ENCODE measurements around the gene ACOT7.
"Not testable (repeated sequence)": the region's sequence is repeated elsewhere in the genome, so short reads cannot be mapped to it uniquely, and the experiment has no call there.

The ACOT7 gene

GRCh38 chr1:6409733-6410132, 16.2 kb upstream of the ACOT7 start:
- DNase-seq: no peak
- intact Hi-C loops (cut with DNase I): loop anchor here (5.0 to 10.0 kb wide), 2 partner anchors 47 to 65 kb away; no protein-coding TSS in a partner anchor

GRCh38 chr1:6409053-6409452, 15.5 kb upstream of the ACOT7 start:
- DNase-seq: no peak
- intact Hi-C loops (cut with DNase I): loop anchor here (5.0 to 10.0 kb wide), 2 partner anchors 47 to 64 kb away; no protein-coding TSS in a partner anchor

- DNase-seq: no peak
- intact Hi-C loops (cut with DNase I): loop anchor here (5.0 to 10.0 kb wide), 2 partner anchors 46 to 63 kb away; no protein-coding TSS in a partner anchor
Measured at GRCh38 chr1:6408023-6408422, 14.5 kb upstream of the ACOT7 start.

- intact Hi-C loops (cut with DNase I): loop anchor here (5.0 to 10.0 kb wide), 2 partner anchors 57 to 154 kb away; no protein-coding TSS in a partner anchor
Measured at GRCh38 chr1:6401673-6402072, 8.1 kb upstream of the ACOT7 start.

GRCh38 chr1:6399294-6399693, 5.7 kb upstream of the ACOT7 start:
- intact Hi-C loops (cut with DNase I): no loop called here

More at GRCh38 chr1:6401673-6402072, 8.1 kb upstream of the ACOT7 start:
- DNase-seq: no peak

GRCh38 chr1:6397844-6398441, 4.4 kb upstream of the ACOT7 start:
- DNase-seq: no peak
- intact Hi-C loops (cut with DNase I): no loop called here

More at GRCh38 chr1:6399294-6399693, 5.7 kb upstream of the ACOT7 start:
- DNase-seq: no peak

GRCh38 chr1:6396998-6397397, 3.4 kb upstream of the ACOT7 start:
- intact Hi-C loops (cut with DNase I): no loop called here
- no peak for DNase-seq

GRCh38 chr1:6395781-6396244, 2.2 kb upstream of the ACOT7 start:
- intact Hi-C loops (cut with DNase I); DNase-seq: not testable (repeated sequence)

GRCh38 chr1:6395130-6395529, 1.6 kb upstream of the ACOT7 start:
- intact Hi-C loops (cut with DNase I); DNase-seq: not testable (repeated sequence)

- DNase-seq: peak in 6 of 42 donors; percentile 5 to 31 (median 22)
- intact Hi-C loops (cut with DNase I): no loop called here
Measured at GRCh38 chr1:6392809-6393399, 663 bp downstream of the ACOT7 start.

- intact Hi-C loops (cut with DNase I): no loop called here
- peak in 22 of 42 donors; percentile 13 to 68 (median 30) for DNase-seq
Measured at GRCh38 chr1:6391951-6392808, 1.4 kb downstream of the ACOT7 start.

- intact Hi-C loops (cut with DNase I): no loop called here
- no peak for DNase-seq
Measured at GRCh38 chr1:6389971-6390370, 3.6 kb downstream of the ACOT7 start.

GRCh38 chr1:6386371-6386949, 7.1 kb downstream of the ACOT7 start:
- peak in 12 of 42 donors; percentile 8 to 51 (median 23) for DNase-seq
- intact Hi-C loops (cut with DNase I): no loop called here

GRCh38 chr1:6385488-6386191, 7.9 kb downstream of the ACOT7 start:
- peak; percentile 40 to 89 (median 76) for DNase-seq
- intact Hi-C loops (cut with DNase I): no loop called here

GRCh38 chr1:6384962-6385361, 8.6 kb downstream of the ACOT7 start:
- peak; percentile 49 to 92 (median 83) for DNase-seq
- intact Hi-C loops (cut with DNase I): no loop called here

- intact Hi-C loops (cut with DNase I): no loop called here
Measured at GRCh38 chr1:6384135-6384534, 9.4 kb downstream of the ACOT7 start.

GRCh38 chr1:6380037-6380436, 13.5 kb downstream of the ACOT7 start:
- intact Hi-C loops (cut with DNase I): no loop called here

More at GRCh38 chr1:6384135-6384534, 9.4 kb downstream of the ACOT7 start:
- DNase-seq: no peak

GRCh38 chr1:6378096-6378746, 15.3 kb downstream of the ACOT7 start:
- no peak for DNase-seq
- intact Hi-C loops (cut with DNase I): no loop called here

More at GRCh38 chr1:6380037-6380436, 13.5 kb downstream of the ACOT7 start:
- DNase-seq: no peak

All from head of caudate nucleus (tissue), 42 donors.